AG10803 (cell line): ENCODE results near the gene C1orf210.

ENCODE experiments used
- DNase-seq: peaks from one replicate; pipeline ENCODE4 v3.0.0; 2010; ENCODE audit warnings: low read depth
- H3K4me3 ChIP-seq: 2 replicates; pipeline ENCODE4 v1.5.1; 2011; ENCODE audit warnings: mild to moderate bottlenecking, low read length, control low read depth
- TF ChIP-seq, protein P1 (sequence below): conservative IDR thresholded peaks from 2 replicates; pipeline ENCODE4 v1.5.1; 2011; ENCODE audit warnings: mild to moderate bottlenecking, low read length, control low read depth, inconsistent platforms

Gene C1orf210

DNA sequence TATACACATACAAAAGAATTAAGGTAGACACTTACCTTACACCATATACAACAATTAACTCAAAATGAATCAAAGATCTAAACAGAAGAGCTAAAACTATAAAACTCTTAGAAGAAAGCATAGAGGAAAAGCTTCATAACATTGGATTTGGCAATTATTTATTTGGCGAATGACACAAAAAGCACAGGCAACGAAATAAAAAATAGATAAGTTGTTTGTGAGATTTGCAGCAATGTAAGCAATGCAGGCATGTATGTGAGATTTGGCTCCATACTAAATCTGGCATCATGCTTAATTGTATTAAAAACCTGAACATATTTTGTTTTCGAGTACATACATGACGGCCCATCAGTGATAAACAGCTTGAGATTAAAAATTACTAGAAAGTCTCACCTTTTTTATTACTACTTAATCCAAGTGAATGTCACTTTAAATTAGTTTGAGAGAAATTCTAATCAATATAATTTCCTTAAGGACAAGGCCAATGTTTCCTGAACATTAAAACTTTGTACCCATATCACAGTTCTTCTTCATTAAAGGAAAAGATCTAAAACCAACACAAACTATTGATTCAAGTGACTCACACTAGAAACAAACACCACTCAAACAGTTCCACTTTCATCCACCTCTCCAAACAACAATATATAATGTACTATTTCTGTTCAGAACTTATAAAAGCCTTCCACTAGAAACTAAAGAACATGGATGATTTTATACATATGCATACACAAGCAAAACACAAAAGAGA is 38.7 kb downstream of the C1orf210 start:
- no peak for DNase-seq
- H3K4me3 ChIP-seq = no peak overlapping the region
- TF ChIP-seq, protein P1, sequence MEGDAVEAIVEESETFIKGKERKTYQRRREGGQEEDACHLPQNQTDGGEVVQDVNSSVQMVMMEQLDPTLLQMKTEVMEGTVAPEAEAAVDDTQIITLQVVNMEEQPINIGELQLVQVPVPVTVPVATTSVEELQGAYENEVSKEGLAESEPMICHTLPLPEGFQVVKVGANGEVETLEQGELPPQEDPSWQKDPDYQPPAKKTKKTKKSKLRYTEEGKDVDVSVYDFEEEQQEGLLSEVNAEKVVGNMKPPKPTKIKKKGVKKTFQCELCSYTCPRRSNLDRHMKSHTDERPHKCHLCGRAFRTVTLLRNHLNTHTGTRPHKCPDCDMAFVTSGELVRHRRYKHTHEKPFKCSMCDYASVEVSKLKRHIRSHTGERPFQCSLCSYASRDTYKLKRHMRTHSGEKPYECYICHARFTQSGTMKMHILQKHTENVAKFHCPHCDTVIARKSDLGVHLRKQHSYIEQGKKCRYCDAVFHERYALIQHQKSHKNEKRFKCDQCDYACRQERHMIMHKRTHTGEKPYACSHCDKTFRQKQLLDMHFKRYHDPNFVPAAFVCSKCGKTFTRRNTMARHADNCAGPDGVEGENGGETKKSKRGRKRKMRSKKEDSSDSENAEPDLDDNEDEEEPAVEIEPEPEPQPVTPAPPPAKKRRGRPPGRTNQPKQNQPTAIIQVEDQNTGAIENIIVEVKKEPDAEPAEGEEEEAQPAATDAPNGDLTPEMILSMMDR = no peak

DNA sequence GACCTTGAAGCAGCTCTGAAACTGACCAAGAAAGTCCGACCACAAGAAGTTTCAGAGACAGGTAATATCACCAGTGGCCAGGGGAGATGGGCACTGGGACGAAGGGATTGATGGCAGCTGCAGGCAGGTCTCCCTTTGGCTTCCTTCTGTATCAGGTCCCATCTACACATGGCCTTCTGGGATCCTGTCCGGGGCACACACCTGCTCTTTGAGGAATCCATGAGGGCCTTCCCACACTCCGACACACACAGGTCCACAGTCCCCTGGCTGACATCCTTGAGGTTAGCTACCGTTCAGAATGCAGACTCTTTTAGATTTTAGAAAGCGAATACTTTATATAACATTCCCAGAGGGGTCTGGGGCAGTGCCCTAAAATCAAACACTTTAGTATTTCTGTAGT is 42.1 kb downstream of the C1orf210 start:
- DNase-seq = no peak
- H3K4me3 ChIP-seq = no peak overlapping the region
- TF ChIP-seq, protein P1 = no peak

DNA sequence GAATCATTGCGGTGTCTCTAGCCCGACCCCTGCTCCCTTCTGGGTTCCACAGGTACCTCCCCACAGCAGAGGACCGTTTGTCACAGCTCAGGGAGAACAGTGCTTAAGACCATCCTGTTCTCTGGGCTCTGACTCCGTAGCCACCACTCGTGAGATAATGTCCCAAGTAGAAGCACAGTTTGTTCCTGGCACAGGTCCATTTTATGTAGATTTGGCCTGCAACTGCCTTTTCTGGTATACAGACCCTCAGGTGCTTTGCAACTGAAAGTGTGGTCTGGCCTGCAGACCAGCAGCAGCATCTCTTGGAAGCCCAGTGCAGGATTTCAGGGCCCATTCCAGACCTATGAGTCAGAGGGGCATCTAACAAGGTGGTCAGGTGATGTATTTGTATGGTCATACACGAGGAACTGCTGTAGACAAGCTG is 44.0 kb downstream of the C1orf210 start:
- DNase-seq = peak; percentile 35
- no peak overlapping the region for H3K4me3 ChIP-seq
- TF ChIP-seq, protein P1 = no peak

DNA sequence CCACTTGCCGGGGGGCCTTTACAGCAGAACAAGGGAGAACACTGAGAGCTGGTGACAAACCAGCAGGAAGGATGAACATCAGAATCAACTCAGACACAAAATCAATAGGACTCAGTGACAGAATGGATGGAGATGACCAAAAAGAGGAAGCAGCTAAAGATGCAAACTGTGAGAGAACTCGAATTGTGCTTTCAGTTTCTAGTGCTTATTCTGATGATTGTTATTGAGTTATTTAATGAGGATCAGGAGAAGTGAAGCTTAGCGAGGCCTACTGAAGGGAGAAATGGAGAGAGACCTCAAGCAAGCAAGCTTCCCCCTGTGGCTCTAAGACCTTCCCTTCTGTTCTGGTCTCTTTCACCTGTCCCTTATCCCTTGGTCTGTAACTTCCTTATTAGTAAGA is 45.9 kb downstream of the C1orf210 start:
- no peak overlapping the region for H3K4me3 ChIP-seq
- no peak for DNase-seq
- TF ChIP-seq, protein P1 = no peak

DNA sequence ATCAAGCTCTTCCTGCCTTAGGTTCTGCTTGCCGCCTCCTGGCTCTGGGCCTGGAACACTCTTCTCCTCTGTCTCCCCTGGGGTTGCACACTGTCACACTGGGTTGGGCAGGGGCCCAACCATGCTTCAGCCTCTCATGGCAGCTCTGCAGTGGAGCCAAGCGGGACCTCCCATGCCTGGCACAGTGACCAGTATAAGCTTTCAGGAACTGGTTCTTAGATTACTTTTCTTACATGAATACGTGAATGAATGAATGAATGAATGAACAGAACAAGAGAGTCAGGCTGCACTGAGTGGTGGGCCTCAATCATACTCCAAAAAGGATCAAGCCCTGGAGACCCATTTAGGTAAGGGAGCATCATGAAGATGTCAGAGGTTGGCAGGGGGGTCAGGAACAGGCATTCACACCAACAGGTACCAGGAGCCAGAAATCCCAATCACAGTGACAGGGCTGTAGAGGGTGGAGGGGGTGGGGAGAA is 46.4 kb downstream of the C1orf210 start:
- TF ChIP-seq, protein P1 = no peak
- no peak for DNase-seq
- no peak overlapping the region for H3K4me3 ChIP-seq

DNA sequence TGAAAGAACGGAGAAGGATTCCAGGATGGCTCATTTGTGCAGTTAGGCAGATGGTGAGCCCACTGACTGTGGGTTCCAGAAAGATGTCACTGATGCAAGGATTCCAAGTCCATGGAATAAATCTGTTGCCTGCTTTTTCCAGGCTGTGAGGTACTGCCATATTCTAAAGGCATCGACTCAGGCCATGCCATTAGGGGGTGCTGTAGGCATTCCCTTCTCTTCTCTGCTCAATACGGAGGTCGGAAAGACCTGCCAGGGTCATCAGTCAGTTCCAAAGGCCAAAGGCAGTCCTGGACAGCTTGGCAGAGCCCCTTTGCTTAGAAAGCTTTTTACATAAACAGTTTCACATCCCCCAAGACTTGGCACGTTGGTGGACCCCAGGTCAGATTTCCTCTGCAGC is 47.3 kb downstream of the C1orf210 start:
- peak; percentile 62 for DNase-seq
- TF ChIP-seq, protein P1 = peak; percentile 79
- no peak overlapping the region for H3K4me3 ChIP-seq

DNA sequence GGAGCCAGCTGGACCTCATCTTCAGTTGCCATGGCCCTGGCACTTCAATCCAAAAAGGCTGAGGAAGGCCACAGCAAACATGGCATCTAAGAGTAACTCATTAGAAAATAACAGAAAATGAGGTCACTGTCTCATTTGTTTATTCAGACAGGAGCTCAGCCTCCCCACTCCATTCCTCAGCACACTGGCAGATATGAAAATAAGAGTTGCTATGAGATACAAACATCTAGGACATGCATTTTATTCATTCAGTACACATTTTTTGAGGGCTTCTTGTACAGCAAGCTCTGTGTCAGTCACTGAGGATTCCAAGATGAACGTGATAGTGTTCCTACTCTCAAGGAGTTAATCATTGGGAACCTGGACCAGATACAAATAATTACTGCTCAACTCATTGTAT is 48.3 kb downstream of the C1orf210 start:
- no peak for DNase-seq
- TF ChIP-seq, protein P1 = no peak

More for the DNA sequence above, 48.3 kb downstream of the C1orf210 start:
- H3K4me3 ChIP-seq = no peak overlapping the region
